Posterior cingulate gyrus (tissue), 11 donors: ENCODE data around the gene CFAP251.
"Not testable (repeated sequence)": the region's sequence is repeated elsewhere in the genome, so short reads cannot be mapped to it uniquely, and the experiment has no call there.

Experiments used
- DNase-seq, 10 donors: peaks; one replicate each; pipeline versions ENCODE4 v3.0.0 to v3.0.0-alpha.2; 2020 to 2021; ENCODE audit warnings: mixed read lengths in 3 of 10
- intact Hi-C: fragments of 100-400 bp; cut with DNase I; formaldehyde crosslinking; loops from one replicate; pipeline ENCODE4 v1.15.1; 2023

CFAP251 gene

DNA sequence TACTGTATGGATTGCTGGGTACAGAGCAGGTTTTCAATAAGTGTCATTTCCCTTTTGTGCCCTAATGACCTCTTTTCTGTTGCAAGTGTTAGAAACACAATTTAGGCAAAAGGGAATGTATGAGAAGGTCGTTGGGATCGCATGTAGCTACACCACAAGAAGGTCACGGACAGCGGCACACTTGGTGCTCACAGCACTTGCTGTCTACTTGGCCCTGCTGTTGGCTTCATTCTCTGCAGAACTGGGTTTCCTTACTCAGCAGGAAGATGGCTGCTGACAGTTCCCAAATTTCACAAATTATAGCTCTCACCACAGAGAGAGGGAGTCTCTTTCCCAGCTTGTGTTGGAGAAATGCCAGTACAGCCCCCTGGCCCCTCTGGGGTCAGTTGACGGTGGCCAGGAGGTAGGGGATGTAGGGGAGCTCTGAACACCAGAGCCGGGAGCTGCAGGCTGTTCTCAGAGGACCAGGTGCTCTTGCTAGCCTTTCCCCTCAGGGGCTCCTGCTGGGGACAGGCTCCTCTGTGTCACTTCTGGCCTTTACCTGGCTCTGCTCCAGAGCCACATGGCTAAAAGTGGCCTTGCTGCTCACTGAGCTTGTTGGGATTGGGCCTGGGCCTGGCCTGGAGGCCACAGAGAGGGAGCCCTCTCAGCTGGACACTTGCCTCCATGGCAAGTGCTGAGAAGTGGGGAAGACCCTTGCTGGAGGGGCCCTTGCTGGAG is 52.3 kb downstream of the CFAP251 start:
- intact Hi-C loops: no loop called here
- DNase-seq: peak in 1 of 10 donors; percentile 55

DNA sequence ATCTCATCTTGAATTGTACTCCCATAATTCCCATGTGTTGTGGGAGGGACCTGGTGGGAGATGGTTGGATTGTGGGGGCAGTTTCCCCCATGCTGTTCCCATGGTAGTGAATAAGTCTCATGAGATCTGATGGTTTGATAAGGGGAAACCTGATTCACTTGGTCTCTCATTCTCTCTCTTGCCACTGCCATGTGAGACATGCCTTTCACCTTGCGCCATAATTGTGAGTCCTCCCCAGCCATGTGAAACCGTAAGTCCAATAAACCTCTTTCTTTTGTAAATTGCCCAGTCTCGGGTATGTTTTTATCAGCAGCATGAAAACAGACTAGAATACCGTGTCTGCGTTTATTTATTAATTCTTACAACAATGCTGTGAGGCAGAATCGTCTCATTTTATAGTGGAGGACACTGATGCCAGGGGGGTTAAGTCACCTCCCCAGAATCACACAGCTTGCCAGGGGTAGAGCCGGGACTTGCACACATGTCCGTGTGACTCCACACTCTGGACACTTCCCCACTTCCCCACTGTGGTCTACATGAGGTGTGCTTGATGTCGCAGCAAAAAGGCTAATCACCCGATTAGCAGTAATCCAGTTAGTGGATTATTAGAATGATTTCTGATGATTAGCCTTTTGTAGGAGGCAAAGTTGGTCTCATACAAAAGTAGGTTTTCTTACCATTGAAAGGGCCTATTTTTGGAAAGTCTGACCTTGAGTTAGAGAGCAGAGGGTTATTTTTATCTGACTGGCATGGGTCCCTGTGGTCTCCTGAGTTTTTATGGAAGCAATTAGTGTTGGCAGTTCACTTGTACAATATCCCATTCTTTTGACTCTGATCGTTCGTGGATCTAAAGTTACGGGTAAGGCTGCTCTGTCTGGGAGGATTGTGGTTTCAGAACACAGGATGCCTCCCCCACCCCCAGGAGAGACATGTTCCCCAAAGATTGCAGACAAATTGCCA is 55.9 kb downstream of the CFAP251 start:
- intact Hi-C loops: no loop called here
- DNase-seq: no peak

DNA sequence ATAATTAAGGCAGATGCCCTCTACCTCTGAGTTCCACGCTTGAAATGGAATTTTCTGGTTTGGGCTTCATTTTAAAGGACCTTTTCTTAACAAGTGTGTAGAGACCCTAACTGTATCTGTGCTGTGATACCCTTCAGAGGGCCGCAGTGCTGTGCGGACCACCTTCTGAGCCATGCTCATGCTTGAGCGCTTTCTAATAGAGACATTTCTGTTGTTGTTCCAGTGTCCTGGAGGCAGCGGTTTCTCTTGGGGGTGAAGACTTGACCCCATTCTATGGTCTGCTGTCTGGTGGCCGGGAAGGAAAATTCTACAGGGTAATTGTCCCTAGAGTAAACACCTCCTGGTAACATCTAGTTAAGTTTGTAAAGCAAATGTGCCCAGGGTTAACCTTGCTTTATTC is 56.6 kb downstream of the CFAP251 start:
- intact Hi-C loops: no loop called here
- no peak for DNase-seq

DNA sequence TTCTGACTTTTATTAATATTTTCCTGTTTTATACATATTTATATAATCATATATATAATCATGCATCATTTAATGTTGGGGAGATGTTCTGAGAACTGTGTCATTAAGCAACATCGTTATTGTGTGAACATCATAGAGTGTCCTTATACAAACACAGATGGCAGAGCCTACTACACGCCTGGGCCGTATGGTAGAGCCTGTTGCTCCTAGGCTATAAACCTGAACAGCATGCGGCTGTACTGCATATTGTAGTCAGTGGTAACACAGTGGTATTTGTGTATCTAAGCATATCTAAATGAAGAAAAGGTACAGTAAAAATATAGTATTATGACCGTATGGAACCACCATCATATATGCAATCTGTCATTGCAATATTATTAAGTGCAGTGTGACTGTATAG is 58.6 kb downstream of the CFAP251 start:
- intact Hi-C loops: no loop called here
- no peak for DNase-seq

DNA sequence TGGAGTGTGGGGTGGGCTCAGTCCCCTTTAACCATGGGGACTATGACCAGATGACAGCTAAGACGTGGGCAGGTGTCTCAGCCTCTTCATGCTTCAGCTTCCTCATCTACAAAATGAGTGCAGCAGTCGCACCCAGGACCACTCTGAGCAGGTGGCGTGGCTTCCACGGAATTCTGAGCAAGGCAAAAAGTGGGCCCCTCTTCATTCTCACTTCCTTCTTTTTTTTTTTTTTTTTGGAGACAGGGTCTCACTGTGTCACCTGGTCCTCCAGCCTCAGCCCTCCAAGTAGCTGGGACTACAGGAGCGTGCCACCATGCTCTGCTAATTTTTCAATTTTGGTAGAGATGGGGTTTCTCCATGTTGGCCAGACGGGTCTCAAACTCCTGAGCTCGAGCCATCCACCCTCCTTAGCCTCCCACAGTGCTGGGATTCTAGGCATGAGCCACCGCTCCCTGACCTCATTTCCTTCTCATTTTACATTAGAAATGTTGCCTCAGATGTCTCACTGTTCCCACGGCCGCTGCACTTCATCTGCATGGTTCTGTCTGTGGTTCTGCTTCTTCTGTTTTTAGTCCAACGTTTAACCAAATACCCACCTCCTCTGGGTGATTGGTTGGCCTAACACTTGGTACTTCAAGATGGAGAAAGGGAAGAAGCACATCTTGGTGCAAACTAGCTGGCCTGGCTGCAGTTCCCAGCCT is 61.9 kb downstream of the CFAP251 start:
- DNase-seq: peak in 1 of 10 donors; percentile 52
- intact Hi-C loops: no loop called here

DNA sequence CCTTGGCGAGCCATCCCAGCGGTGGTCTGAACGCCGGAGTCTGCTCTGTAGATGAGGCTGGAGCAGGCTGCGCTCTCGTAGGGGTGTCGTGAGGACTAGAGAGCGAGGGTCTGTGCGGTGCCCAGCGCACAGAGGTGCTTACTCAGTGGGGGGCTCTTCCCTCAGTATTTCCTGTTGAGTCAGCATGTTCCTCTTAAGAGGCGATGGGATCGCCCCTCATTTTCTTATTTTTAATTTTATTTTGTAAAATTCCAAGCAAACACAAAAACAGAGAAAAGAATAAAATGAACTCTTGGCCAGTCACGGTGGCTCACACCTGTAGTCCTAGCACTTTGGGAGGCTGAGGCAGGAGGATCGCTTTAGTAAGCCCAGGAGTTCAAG is 62.5 kb downstream of the CFAP251 start:
- no peak for DNase-seq
- intact Hi-C loops: no loop called here

DNA sequence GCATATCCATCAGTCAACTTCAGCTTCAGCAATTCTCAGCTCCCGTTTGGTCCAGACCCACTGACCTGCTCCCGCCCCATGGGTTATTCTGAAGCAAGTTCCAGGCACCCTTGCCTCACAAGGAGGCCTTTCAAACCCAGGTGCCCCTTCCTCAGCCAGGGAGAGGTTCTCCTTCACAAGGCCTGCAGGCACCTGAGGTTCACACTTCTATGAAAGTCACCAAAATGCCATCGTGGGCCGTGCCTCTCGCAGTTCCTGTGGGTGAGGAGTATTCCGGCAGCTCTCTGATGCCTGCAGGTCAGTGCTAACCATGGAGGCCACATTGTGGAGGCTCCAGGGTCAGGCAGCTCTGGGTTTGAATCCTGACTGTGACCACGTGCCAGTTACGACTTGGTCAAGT is 63.1 kb downstream of the CFAP251 start:
- intact Hi-C loops: no loop called here

DNA sequence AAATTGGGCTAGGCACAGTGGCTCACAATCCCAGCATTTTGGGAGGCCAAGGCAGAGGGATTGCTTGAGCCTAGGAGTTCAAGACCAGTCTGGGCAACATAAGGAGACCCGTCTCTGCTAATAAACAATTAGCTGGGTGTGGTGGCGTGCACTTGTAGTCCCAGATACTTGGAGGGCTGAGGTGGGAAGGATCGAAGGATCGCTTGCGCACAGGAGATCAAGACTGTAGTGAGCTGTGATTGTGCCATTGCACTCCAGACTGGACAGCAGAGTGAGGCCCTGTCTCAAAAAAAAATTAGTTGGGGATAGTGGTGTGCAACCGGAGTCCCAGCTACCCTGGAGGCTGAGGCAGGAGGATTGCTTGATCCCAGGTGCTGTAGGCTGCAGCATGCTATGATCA is 64.6 kb downstream of the CFAP251 start:
- peak in 1 of 10 donors; percentile 26 for DNase-seq
- intact Hi-C loops: no loop called here

More for the DNA sequence above, 63.1 kb downstream of the CFAP251 start:
- peak in 1 of 10 donors; percentile 60 for DNase-seq

DNA sequence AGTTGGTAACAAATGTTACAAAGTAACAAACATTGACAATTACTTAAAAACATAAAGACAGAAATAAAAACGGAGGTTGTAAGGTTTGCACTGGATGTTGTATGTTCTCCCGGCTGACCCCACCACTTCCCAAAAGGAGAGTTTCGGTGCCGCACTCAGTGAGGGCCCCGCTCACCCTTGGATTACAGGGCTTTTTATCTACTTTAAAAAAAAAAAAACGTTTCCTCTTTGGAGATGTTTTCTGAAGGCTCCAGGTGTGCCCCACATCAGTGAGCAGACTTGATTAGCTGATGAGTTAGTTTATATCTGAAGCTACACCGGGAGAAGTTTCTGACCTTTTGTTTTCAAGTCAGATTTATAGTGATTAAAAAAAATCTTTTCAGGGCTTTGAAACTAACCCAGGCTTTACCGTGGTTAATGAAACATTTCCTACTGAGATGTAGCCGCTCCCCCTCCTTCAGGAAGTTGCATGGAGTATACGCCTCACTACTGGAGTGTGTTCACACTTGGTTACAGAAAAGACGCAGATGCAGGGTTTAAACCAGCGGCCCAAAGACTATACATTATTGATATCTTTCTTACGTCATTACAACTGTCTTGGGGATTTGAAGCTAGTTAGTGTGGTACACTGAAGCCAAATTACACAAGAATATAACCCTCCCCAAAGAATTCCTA is 65.3 kb downstream of the CFAP251 start:
- DNase-seq: peak in 1 of 10 donors; percentile 3
- intact Hi-C loops: no loop called here

DNA sequence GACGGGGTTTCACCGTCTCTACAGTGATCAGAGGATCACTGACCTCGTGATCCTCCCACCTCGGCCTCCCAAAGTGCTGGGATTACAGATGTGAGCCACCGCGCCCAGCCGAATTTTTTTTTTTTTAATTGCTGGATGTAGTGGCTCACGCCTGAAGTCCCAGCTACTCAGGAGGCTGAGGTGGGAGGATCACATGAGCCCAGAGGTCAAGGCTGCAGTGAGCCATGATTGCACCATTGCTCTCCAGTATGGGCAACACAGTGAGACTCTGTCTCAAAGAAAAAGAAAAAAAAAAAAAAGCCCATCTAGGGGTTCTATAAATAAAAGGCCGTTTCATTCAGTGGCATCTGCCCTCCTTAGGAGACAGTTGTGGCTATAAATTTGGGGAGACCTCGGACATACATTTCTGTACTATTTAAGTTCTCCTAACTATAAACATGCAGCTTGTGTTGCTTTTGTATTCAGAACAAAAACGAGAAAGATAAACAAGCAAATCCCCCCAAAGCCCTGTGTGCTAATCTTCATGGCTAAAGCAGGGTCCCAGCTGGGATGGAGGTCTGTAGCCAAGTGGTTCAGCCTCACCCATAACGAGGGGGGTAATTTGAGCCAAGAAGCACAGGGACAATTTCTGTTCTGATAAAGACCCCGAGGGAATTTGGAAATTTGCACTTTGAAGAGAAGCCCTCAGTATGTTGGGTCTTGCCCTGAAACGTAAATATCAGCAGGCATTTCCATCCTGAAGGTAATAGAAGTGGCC is 68.3 kb downstream of the CFAP251 start:
- DNase-seq: peak in 1 of 10 donors; percentile 17
- intact Hi-C loops: no loop called here

DNA sequence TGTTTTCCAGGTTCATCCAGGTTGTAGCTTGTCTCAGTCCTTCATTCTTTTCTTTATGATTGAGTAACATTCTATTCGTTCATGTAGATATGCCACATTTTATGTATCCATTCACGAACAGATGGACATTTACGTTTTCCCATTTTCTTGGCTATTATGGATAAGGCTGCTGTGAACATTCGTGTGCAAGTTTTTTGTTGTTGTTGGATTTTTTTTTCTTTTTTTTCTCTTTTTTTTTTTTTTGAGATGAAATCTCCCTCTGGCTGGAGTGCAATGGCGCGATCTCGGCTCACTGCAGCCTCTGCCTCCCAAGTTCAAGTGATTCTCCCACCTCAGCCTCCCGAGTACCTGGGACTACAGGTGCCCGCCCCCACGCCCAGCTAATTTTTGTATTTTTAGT is 70.1 kb downstream of the CFAP251 start:
- intact Hi-C loops: not testable (repeated sequence)

DNA sequence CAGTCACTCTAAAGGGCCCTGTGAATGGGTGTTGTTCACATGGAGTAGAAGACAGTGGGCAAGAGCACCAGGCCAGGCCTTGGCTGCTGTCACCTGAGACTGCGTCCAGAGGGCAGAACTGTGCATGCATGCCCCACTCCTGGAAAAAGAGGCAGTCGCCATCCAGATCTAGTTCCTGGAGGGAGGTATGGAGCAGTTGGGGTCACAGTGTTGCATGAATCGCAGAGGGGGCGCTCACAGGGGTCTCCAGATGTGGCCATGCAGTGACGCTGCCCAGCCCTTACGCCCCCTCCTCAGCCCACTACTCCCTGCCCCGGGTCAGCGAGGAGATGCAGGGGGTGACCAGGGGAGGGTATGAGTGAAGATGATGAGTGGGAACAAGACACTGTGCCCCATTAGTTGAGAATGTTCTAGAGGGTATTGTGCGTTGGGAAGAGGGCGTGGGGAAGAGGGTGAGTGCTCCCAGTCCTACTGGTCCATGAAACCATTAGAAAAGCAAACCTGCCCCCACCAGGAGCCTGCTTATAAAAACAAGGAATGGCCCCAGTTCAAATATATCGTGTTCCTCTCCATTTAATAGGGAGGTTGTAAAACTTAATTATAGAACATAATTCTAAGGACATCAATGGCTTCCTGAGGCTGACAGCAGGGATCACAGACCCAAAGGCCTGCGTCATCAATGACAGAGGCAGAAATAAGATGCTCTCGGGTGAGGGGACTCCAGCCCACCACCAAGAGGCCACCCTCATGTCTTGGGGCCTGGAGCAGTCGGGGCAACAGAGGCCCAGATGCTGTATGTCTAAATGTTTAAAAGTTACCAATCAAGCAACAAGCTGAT is 71.1 kb downstream of the CFAP251 start:
- intact Hi-C loops: no loop called here
- peak in 1 of 10 donors; percentile 42 for DNase-seq

More for the DNA sequence above, 70.1 kb downstream of the CFAP251 start:
- not testable (repeated sequence) for DNase-seq

DNA sequence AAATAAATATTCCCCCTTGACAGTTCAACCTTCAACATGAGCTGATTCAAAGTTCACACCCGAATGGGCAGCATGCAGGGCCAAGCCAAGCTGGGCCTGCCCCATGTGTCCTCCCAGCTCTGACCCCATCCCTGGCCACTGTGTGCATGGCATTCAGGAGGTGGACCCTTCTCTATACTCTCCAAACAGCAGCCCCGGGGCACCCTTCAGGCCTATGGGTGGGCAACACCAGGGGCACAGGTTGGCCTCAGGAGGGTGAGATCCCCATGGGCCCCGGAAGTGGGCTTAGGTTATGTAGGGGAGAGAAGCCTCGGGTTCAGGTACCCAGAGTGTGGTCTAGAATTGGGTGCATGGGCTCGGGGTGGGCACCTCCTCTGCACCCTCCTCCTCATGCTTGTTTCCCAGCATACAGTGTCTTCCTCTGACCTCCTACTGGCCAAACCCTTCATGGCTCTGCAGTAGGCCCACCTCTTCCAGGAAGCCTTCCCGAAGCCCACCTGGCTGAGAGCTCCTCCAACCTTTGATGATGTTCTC is 71.8 kb downstream of the CFAP251 start:
- peak in 1 of 10 donors; percentile 41 for DNase-seq
- intact Hi-C loops: no loop called here

DNA sequence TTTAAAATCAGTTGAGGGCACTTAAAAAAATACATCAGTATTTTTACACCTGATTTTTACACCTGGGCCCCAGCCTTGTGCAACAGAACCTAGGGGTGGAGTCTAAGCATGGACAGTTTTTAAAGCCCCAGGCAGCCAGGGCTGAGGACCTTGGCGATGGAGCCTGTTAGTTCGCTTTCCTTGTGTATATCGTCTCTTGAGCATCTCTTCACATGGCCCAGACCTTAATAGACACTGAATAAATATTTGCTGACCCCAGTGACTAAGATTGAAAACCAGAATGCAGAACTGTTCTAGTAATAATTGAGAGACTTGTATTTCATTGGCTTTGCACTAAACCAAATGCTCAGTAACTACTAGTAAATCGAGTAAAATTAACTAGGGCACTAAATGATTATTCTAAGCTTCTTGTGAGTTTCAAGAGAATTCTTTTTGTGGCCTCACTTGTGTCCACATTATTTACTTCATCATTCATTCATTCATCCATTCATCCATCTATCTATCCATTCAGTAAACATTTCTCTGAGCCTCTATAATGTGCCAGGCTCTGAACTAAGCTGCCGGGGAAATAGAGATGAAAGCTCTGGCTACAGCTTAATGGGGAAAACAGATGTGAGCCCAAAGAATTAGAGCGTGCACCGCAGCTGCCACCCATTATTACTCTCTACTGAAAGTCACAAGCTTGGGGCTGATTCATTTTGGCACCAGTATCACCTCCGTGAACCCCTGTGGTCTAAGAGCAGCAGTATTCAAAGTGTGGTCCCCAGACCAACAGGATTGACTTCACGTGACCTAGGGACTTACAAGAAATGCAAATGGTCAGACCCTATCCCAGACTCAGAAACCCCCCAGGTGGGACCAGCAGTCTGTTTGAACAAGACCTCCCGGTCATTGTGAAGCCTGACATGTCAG is 72.6 kb downstream of the CFAP251 start:
- intact Hi-C loops: no loop called here
- DNase-seq: peak in 1 of 10 donors; percentile 16

DNA sequence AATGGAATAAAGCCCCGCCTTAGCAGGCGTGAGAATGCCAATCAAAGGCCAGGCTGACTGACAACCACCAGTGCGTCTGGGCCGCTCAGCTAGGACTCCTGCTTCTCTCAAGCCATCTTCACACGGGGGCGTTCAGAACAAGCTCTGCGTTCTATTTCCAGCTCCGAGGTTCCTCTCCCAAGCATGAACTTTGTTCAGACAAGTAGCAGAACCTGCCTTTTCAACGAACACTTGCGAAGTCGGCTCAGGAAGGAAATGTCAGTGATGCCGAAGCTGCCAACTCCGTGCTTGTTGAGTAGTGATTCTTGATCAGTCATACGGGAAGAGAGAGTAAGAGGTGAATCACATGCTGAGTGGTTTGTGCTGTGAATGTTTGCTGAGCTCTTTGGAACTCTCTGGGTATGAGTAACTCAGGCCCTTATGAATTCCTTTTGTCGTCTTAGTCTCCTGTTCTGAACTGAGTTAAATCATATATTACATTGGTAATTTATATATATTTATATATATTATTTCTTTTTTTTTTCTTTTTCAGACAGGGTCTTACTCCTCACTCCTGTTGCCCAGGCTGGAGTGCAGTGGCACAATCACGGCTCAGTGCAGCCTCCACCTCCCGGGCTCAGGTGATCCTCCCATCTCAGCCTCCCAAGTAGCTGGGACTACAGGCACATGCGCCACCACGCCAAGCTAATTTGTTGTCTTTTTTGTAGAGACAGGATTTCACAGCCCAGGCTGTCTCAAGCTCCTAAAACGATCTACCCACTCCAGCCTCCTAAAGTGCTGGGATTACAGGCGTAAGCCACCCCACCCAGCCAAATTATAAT is 73.9 kb downstream of the CFAP251 start:
- DNase-seq: peak in 2 of 10 donors; percentile 27 to 70
- intact Hi-C loops: no loop called here
